IMR-90 (cell line): Measurements from ENCODE around the gene MXRA8. TPM values are rescaled to one million over a fixed set of nuclear protein-coding genes. Genes with fewer than 3 reads are reported as not detected.

Experiments used
- ATAC-seq: fragments of 200-7000 bp; cut with Tn5 transposase; 2 replicates; pipeline ENCODE4 v1.9.1; 2020; ENCODE audit warnings: low read depth, mild to moderate bottlenecking, moderate library complexity
- BruUV-seq: library from RNA; stranded (reverse); fragments of 400-500 nt; replicated peaks from 2 replicates; lab custom pipeline; 2021; lab: Mats Ljungman, UMichigan
- CTCF ChIA-PET: fragments of 300-600 bp; formaldehyde crosslinking; extraction: SDS; loops from one replicate; lab custom pipeline; 2021; ENCODE audit warnings: antibody characterized with exemption; lab: Yijun Ruan, JAX
- POLR2A ChIA-PET: fragments of 300-600 bp; sonication (Branson Sonifier 250); formaldehyde crosslinking; loops from one replicate; lab custom pipeline; 2022; ENCODE audit warnings: antibody characterized with exemption; ENCODE audit not compliant: unreplicated experiment; lab: Charles Lee
- DNase-seq: peaks from one replicate; pipeline ENCODE4 v3.0.0; 2013
- H2AFZ ChIP-seq: replicated peaks from 2 replicates; pipeline ENCODE3; 2013; ENCODE audit warnings: low read length, mild to moderate bottlenecking; ENCODE audit not compliant: poor library complexity
- H2AK5ac ChIP-seq: 2 replicates; pipeline ENCODE4 v1.6.1; 2013; ENCODE audit warnings: low read depth, low read length, inconsistent platforms
- H2AK9ac ChIP-seq: replicated peaks from 2 replicates; pipeline ENCODE3; 2013; ENCODE audit warnings: mild to moderate bottlenecking, low read depth, low read length, moderate library complexity; ENCODE audit not compliant: poor library complexity
- H2BK120ac ChIP-seq: 2 replicates; pipeline ENCODE4 v1.6.1; 2013; ENCODE audit warnings: low read depth, low read length, inconsistent platforms
- H2BK15ac ChIP-seq: 3 replicates; pipeline ENCODE4 v1.6.1; 2013; ENCODE audit warnings: low read depth, low read length, inconsistent platforms
- H2BK20ac ChIP-seq: 2 replicates; pipeline ENCODE4 v1.6.1; 2013; ENCODE audit warnings: low read depth, mild to moderate bottlenecking, inconsistent platforms, low read length, moderate library complexity
- H2BK5ac ChIP-seq: 2 replicates; pipeline ENCODE4 v1.6.1; 2013; ENCODE audit warnings: mild to moderate bottlenecking, low read depth, low read length, inconsistent platforms; ENCODE audit not compliant: poor library complexity, severe bottlenecking
- H3K14ac ChIP-seq: replicated peaks from 2 replicates; pipeline ENCODE4 v1.6.1; 2013; ENCODE audit warnings: low read depth, low read length, inconsistent platforms
- H3K18ac ChIP-seq: 2 replicates; pipeline ENCODE4 v1.6.1; 2013; ENCODE audit warnings: low read depth, low read length, control low read depth
- H3K23ac ChIP-seq: 2 replicates; pipeline ENCODE4 v1.6.1; 2013; ENCODE audit warnings: low read depth, low read length, inconsistent platforms
- H3K27ac ChIP-seq: 2 replicates; pipeline ENCODE4 v1.5.1; 2013; ENCODE audit warnings: mild to moderate bottlenecking, control low read depth, low read length; ENCODE audit not compliant: insufficient read depth
- H3K27me3 ChIP-seq: 2 replicates; pipeline ENCODE4 v1.6.1; 2013; ENCODE audit warnings: low read length; ENCODE audit not compliant: control insufficient read depth, insufficient read depth
- H3K36me3 ChIP-seq: 2 replicates; pipeline ENCODE4 v1.6.1; 2013; ENCODE audit warnings: low read length, mixed read lengths; ENCODE audit not compliant: control insufficient read depth, insufficient read depth
- H3K4ac ChIP-seq: 2 replicates; pipeline ENCODE4 v1.6.1; 2013; ENCODE audit warnings: low read depth, low read length, inconsistent platforms
- H3K4me1 ChIP-seq: 2 replicates; pipeline ENCODE4 v1.6.1; 2013; ENCODE audit warnings: low read length, mixed read lengths; ENCODE audit not compliant: control insufficient read depth, insufficient read depth
- H3K4me2 ChIP-seq: 2 replicates; pipeline ENCODE4 v1.6.1; 2013; ENCODE audit warnings: low read depth, mild to moderate bottlenecking, control low read depth, low read length, moderate library complexity
- H3K4me3 ChIP-seq: 2 replicates; pipeline ENCODE4 v1.5.1; 2013; ENCODE audit warnings: low read depth, mild to moderate bottlenecking, control low read depth, low read length, moderate library complexity; ENCODE audit not compliant: insufficient read depth
- H3K56ac ChIP-seq: 2 replicates; pipeline ENCODE4 v1.6.1; 2013; ENCODE audit warnings: low read length, inconsistent platforms; ENCODE audit not compliant: insufficient read depth; ENCODE audit errors: extremely low read depth
- H3K79me1 ChIP-seq, 2 experiments: 2 replicates each; pipeline ENCODE4 v1.6.1; 2013; ENCODE audit warnings: low read length in 2 of 2, inconsistent platforms in 1 of 2, low read depth in 1 of 2
- H3K9ac ChIP-seq: 2 replicates; pipeline ENCODE4 v1.6.1; 2013; ENCODE audit warnings: low read depth, low read length, control low read depth
- H3K9me1 ChIP-seq: 2 replicates; pipeline ENCODE4 v1.6.1; 2013; ENCODE audit warnings: low read length, inconsistent platforms; ENCODE audit not compliant: insufficient read depth
- H3K9me3 ChIP-seq: 2 replicates; pipeline ENCODE4 v1.6.1; 2013; ENCODE audit warnings: low read length; ENCODE audit not compliant: control insufficient read depth, insufficient read depth
- H4K20me1 ChIP-seq: 2 replicates; pipeline ENCODE4 v1.6.1; 2013; ENCODE audit warnings: low read length, inconsistent platforms; ENCODE audit not compliant: insufficient read depth
- H4K5ac ChIP-seq: 2 replicates; pipeline ENCODE4 v1.6.1; 2013; ENCODE audit warnings: mild to moderate bottlenecking, low read depth, low read length, control low read depth
- H4K8ac ChIP-seq, 2 experiments: 2 replicates each; pipeline ENCODE4 v1.6.1; 2013; ENCODE audit warnings: low read depth in 2 of 2, low read length in 2 of 2, control low read depth in 1 of 2, inconsistent platforms in 1 of 2
- H4K91ac ChIP-seq: 2 replicates; pipeline ENCODE4 v1.6.1; 2013; ENCODE audit warnings: low read depth, low read length, inconsistent platforms; ENCODE audit not compliant: insufficient read depth
- BHLHE40 ChIP-seq: fragments of 150-350 bp; IDR thresholded peaks from 2 replicates; pipeline ENCODE4 v1.6.1; 2016; ENCODE audit warnings: mild to moderate bottlenecking, low read depth, low read length
- CEBPB ChIP-seq: IDR thresholded peaks from 2 replicates; pipeline ENCODE4 v1.6.1; 2012; ENCODE audit warnings: low read depth, low read length, improper control_type of control experiment
- CHD1 ChIP-seq: IDR thresholded peaks from 2 replicates; pipeline ENCODE4 v1.6.1; 2012; ENCODE audit warnings: low read depth, low read length, improper control_type of control experiment
- CTCF ChIP-seq: conservative IDR thresholded peaks from 2 replicates; pipeline ENCODE4 v1.5.1; 2012; ENCODE audit warnings: mild to moderate bottlenecking, low read depth, low read length, improper control_type of control experiment
- FOS ChIP-seq: fragments of 150-350 bp; IDR thresholded peaks from 2 replicates; pipeline ENCODE4 v1.6.1; 2016; ENCODE audit warnings: low read depth, low read length
- MAFK ChIP-seq: IDR thresholded peaks from 2 replicates; pipeline ENCODE4 v1.6.1; 2012; ENCODE audit warnings: low read depth, low read length, improper control_type of control experiment
- MAZ ChIP-seq: IDR thresholded peaks from 2 replicates; pipeline ENCODE4 v1.6.1; 2012; ENCODE audit warnings: low read depth, mild to moderate bottlenecking, low read length, improper control_type of control experiment, moderate library complexity, borderline replicate concordance
- MXI1 ChIP-seq: IDR thresholded peaks from 2 replicates; pipeline ENCODE4 v1.6.1; 2012; ENCODE audit warnings: low read depth, mild to moderate bottlenecking, low read length, moderate library complexity, borderline replicate concordance
- NFE2L2 ChIP-seq: fragments of 150-350 bp; IDR thresholded peaks from 2 replicates; pipeline ENCODE4 v1.6.1; 2016; ENCODE audit warnings: low read depth, mild to moderate bottlenecking, low read length
- POLR2A ChIP-seq: IDR thresholded peaks from 2 replicates; pipeline ENCODE4 v1.6.1; 2012; ENCODE audit warnings: mild to moderate bottlenecking, low read depth, low read length
- RAD21 ChIP-seq: IDR thresholded peaks from 2 replicates; pipeline ENCODE4 v1.6.1; 2012; ENCODE audit warnings: low read length, improper control_type of control experiment
- RCOR1 ChIP-seq: IDR thresholded peaks from 2 replicates; pipeline ENCODE4 v1.6.1; 2012; ENCODE audit warnings: mild to moderate bottlenecking, low read length, improper control_type of control experiment; ENCODE audit not compliant: insufficient replicate concordance
- RFX5 ChIP-seq: IDR thresholded peaks from 2 replicates; pipeline ENCODE4 v1.8.0; 2012; ENCODE audit warnings: low read depth, mild to moderate bottlenecking, low read length, moderate library complexity
- SMC3 ChIP-seq: fragments of 150-350 bp; IDR thresholded peaks from 2 replicates; pipeline ENCODE4 v1.6.1; 2016; ENCODE audit warnings: low read depth, mild to moderate bottlenecking, antibody characterized with exemption, low read length, moderate library complexity
- WGBS, 2 experiments: methylation state at CpG; one replicate each; pipeline versions ENCODE4 v1.1.5 to v1.1.7; 2013; ENCODE audit warnings: missing lambda C conversion rate in 2 of 2; ENCODE audit not compliant: insufficient read length in 1 of 2; ENCODE audit errors: extremely low coverage in 2 of 2; 5-methylcytosine and 5-hydroxymethylcytosine counted together
- dilution Hi-C: fragments of 300-500 bp; cut with HindIII; formaldehyde crosslinking; loops from one replicate; pipeline ENCODE4 v1.14.3; 2018; ENCODE audit warnings: low sequenced_read_pairs; ENCODE audit not compliant: unreplicated experiment
- in situ Hi-C: fragments of 300-500 bp; cut with MboI; formaldehyde crosslinking; loops from 3 replicates; pipeline ENCODE4 v1.14.3; 2019; ENCODE audit warnings: low sequenced_read_pairs, inconsistent platforms, mixed read lengths
- intact Hi-C: fragments of 100-400 bp; cut with micrococcal nuclease; formaldehyde crosslinking; loops from 2 replicates; pipeline ENCODE4 v1.10.0; 2022
- polyA plus RNA-seq, 3 experiments: library from polyadenylated mRNA; depleted of rRNA; stranded (reverse); fragments of >200 nt; gene quantifications; 2 replicates each; pipeline ENCODE4 v1.2.3, GENCODE V29; 2012; ENCODE audit warnings: low replicate concordance in 1 of 3
- total RNA-seq: library from RNA; depleted of rRNA; stranded (reverse); fragments of >200 nt; gene quantifications from 2 replicates; pipeline ENCODE4 v1.2.3, GENCODE V29; 2012
- TF ChIP-seq, protein P1 (sequence below): fragments of 150-350 bp; IDR thresholded peaks from 2 replicates; pipeline ENCODE4 v1.6.1; 2017; ENCODE audit warnings: mild to moderate bottlenecking, antibody characterized with exemption, low read length, low read depth
- TF ChIP-seq, protein P2 (sequence below): fragments of 150-350 bp; IDR thresholded peaks from 2 replicates; pipeline ENCODE4 v1.6.1; 2016; ENCODE audit warnings: low read depth, mild to moderate bottlenecking, low read length, moderate library complexity, borderline replicate concordance

Gene MXRA8
- total and polyA plus RNA-seq, 2 of the 4 experiments (the other 2 are of a cell fraction) = 92.5 to 469 TPM

- Histone ChIP-seq H3K4ac (no peak overlapping the region), H4K20me1 (peaks cover 67% of the 10 kb centered on the region)
Observed at GRCh38 chr1:1343811-1344421, 14.4 kb downstream of the MXRA8 start.

More at GRCh38 chr1:1343811-1344421, 14.4 kb downstream of the MXRA8 start:
- Histone ChIP-seq H3K79me1 (peaks cover 12 to 70% of the 10 kb centered on the region in 2 experiments), H2AFZ (no peak overlapping the region), H2BK5ac (no peak overlapping the region), H3K9ac (no peak overlapping the region), H3K4me2 (no peak overlapping the region), H2AK5ac (no peak overlapping the region; the same call in none of the 2 replicates), H3K18ac (no peak overlapping the region), H4K8ac (no peak overlapping the region), H3K27me3 (no peaks in the 10 kb centered on the region), H3K56ac (no peak overlapping the region), H2BK120ac (no peak overlapping the region), H3K4me3 (no peak overlapping the region), H2BK15ac (no peak overlapping the region), H3K4me1 (peaks cover 30% of the 10 kb centered on the region), H3K36me3 (peaks cover 26% of the 10 kb centered on the region), H4K5ac (no peak overlapping the region), H4K91ac (no peak overlapping the region), H3K23ac (no peak overlapping the region), H3K9me3 (no peaks in the 10 kb centered on the region), H2BK20ac (no peak overlapping the region), H3K27ac (no peak overlapping the region), H3K9me1 (peaks cover 13% of the 10 kb centered on the region), H3K14ac (no peak overlapping the region), H2AK9ac (no peak overlapping the region)
- no peak for ATAC-seq
- intact Hi-C loops (no loop called here), in situ Hi-C loops (no loop called here), dilution Hi-C loops (no loop called here)
- CTCF ChIA-PET = interaction anchor here (0.5 kb wide), 1 partner anchor 75 kb away, joined by 3 read pairs; no protein-coding TSS in a partner anchor
- POLR2A ChIA-PET = no interaction called here
- no peak for DNase-seq
- WGBS, 2 experiments = 87% methylated on average over 10 of the region's 24 CpGs; no CpG with 5 or more reads in 1 of the 2 experiments
- BruUV-seq = no TSS peak
- no peak for TF ChIP-seq MXI1
- no peak for TF ChIP-seq MAZ
- no peak for TF ChIP-seq CHD1
- TF ChIP-seq RFX5 = no peak
- no peak for TF ChIP-seq MAFK
- TF ChIP-seq, protein P1, sequence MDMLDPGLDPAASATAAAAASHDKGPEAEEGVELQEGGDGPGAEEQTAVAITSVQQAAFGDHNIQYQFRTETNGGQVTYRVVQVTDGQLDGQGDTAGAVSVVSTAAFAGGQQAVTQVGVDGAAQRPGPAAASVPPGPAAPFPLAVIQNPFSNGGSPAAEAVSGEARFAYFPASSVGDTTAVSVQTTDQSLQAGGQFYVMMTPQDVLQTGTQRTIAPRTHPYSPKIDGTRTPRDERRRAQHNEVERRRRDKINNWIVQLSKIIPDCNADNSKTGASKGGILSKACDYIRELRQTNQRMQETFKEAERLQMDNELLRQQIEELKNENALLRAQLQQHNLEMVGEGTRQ = no peak
- no peak for TF ChIP-seq FOS
- no peak for TF ChIP-seq NFE2L2
- TF ChIP-seq, protein P2, sequence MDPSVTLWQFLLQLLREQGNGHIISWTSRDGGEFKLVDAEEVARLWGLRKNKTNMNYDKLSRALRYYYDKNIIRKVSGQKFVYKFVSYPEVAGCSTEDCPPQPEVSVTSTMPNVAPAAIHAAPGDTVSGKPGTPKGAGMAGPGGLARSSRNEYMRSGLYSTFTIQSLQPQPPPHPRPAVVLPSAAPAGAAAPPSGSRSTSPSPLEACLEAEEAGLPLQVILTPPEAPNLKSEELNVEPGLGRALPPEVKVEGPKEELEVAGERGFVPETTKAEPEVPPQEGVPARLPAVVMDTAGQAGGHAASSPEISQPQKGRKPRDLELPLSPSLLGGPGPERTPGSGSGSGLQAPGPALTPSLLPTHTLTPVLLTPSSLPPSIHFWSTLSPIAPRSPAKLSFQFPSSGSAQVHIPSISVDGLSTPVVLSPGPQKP = no peak
- no peak for TF ChIP-seq CTCF
- no peak for TF ChIP-seq RAD21
- TF ChIP-seq POLR2A = no peak
- no peak for TF ChIP-seq SMC3
- no peak for TF ChIP-seq RCOR1
- no peak for TF ChIP-seq CEBPB
- TF ChIP-seq BHLHE40 = no peak
